Aorta (tissue), 5 donors: Measurements from ENCODE around the gene SAMD5. TPM values are rescaled to one million over a fixed set of nuclear protein-coding genes. Genes with fewer than 3 reads are reported as not detected.

ENCODE experiments used
- ATAC-seq: fragments of 200-7000 bp; cut with Tn5 transposase; one replicate; pipeline ENCODE4 v1.9.1; 2022; ENCODE audit warnings: moderate library complexity; ENCODE audit not compliant: low FRiP score
- DNase-seq, 2 donors: peaks; one replicate each; pipeline ENCODE4 v3.0.0-alpha.2; 2020
- H3K27ac ChIP-seq, 2 donors: one replicate each; pipeline ENCODE4 v1.5.1; 2013; ENCODE audit warnings: low read length in 2 of 2, mild to moderate bottlenecking in 2 of 2, moderate library complexity in 2 of 2, control low read depth in 1 of 2, inconsistent platforms in 1 of 2, low read depth in 1 of 2
- H3K27me3 ChIP-seq, 2 donors: one replicate each; pipeline ENCODE4 v1.6.1; 2013; ENCODE audit warnings: control low read depth in 1 of 2, low read length in 1 of 2, mild to moderate bottlenecking in 1 of 2, moderate library complexity in 1 of 2; ENCODE audit not compliant: insufficient read depth in 2 of 2, control insufficient read depth in 1 of 2
- H3K36me3 ChIP-seq, 2 donors: one replicate each; pipeline ENCODE4 v1.6.1; 2013; ENCODE audit warnings: control low read depth in 1 of 2, low read length in 1 of 2, mild to moderate bottlenecking in 1 of 2; ENCODE audit not compliant: insufficient read depth in 2 of 2, control insufficient read depth in 1 of 2
- H3K4me1 ChIP-seq, 2 donors: one replicate each; pipeline ENCODE4 v1.6.1; 2013; ENCODE audit warnings: low read length in 2 of 2, control low read depth in 1 of 2, mild to moderate bottlenecking in 1 of 2, moderate library complexity in 1 of 2; ENCODE audit not compliant: insufficient read depth in 2 of 2, control insufficient read depth in 1 of 2
- H3K4me3 ChIP-seq, 2 donors: one replicate each; pipeline ENCODE4 v1.5.1; 2013; ENCODE audit warnings: low read length in 2 of 2, control low read depth in 1 of 2, mild to moderate bottlenecking in 1 of 2
- H3K9me3 ChIP-seq: one replicate; pipeline ENCODE4 v1.6.1; 2013; ENCODE audit warnings: mild to moderate bottlenecking, low read length; ENCODE audit not compliant: control insufficient read depth
- WGBS, 2 donors: extraction: QIAGEN DNeasy Blood & Tissue Kit; methylation state at CpG; one replicate each; pipeline ENCODE4 v1.1.7; 2013; 5-methylcytosine and 5-hydroxymethylcytosine counted together
- intact Hi-C, 2 donors: fragments of 100-400 bp; cut with DNase I; formaldehyde crosslinking; loops; one replicate each; pipeline versions ENCODE4 v1.14.2 to v1.15.0; 2022
- polyA plus RNA-seq, 2 donors: library from polyadenylated mRNA; stranded (reverse); fragments of 200-250 nt; gene quantifications; one replicate each; pipeline ENCODE4 v1.2.3, GENCODE V29; 2013
- total RNA-seq, 2 donors: library from RNA; stranded (reverse); fragmentation: NEBNext Ultra II Directional; extraction: Animal tissue kit (Norgen Biotek cat#: 25700); gene quantifications; one replicate each; pipeline ENCODE4 v1.2.1, GENCODE V29; 2021
- donor health status: healthy with polysubstance abuse.
- donor health status: Bipolar disorder and iron deficiency.
- donor health status: DM: no; HTN: no; CAD: no.
- donor health status: DM: no; HTN: no; CAD: no.
- donor health status: DM: yes; HTN: yes; CAD: no.

The SAMD5 gene
- total and polyA plus RNA-seq, 4 donors = 0.50 to 3.8 (median 1.9) TPM

GRCh38 chr6:147553099-147553498 lies 44.6 kb downstream of the SAMD5 start:
- Histone ChIP-seq H3K36me3 (no peaks in the 10 kb centered on the region), H3K4me1 (no peaks in the 10 kb centered on the region), H3K27me3 (no peaks in the 10 kb centered on the region), H3K9me3 (peaks cover 2% of the 10 kb centered on the region), H3K4me3 (no peak overlapping the region), H3K27ac (no peak overlapping the region)
- ATAC-seq = no peak
- DNase-seq = no peak
- WGBS, 2 donors = 100% methylated on average over 1 of the region's 1 CpG
- intact Hi-C loops = no loop called here

- ATAC-seq (no peak), DNase-seq (no peak)
- no peaks in the 10 kb centered on the region for H3K4me1 ChIP-seq
- no peak overlapping the region for H3K4me3 ChIP-seq
- 89 to 93% methylated on average over 4 of the region's 4 CpGs for WGBS, 2 donors
- peaks cover 2% of the 10 kb centered on the region for H3K9me3 ChIP-seq
- H3K27me3 ChIP-seq = no peaks in the 10 kb centered on the region
- no peaks in the 10 kb centered on the region for H3K36me3 ChIP-seq
- H3K27ac ChIP-seq = no peak overlapping the region
- intact Hi-C loops = no loop called here
Observed at GRCh38 chr6:147554281-147554680, 45.8 kb downstream of the SAMD5 start.

- no peaks in the 10 kb centered on the region for H3K27me3 ChIP-seq
- no peak for ATAC-seq
- H3K9me3 ChIP-seq = peaks cover 2% of the 10 kb centered on the region
- no peaks in the 10 kb centered on the region for H3K4me1 ChIP-seq
- H3K4me3 ChIP-seq = no peak overlapping the region
- 70 to 74% methylated on average over 7 of the region's 7 CpGs for WGBS, 2 donors
- no peak overlapping the region for H3K27ac ChIP-seq
- no peaks in the 10 kb centered on the region for H3K36me3 ChIP-seq
- no peak for DNase-seq
- intact Hi-C loops = no loop called here
Observed at GRCh38 chr6:147559006-147559405, 50.5 kb downstream of the SAMD5 start.

GRCh38 chr6:147560670-147561069 lies 52.2 kb downstream of the SAMD5 start:
- Histone ChIP-seq H3K9me3 (peaks cover 2% of the 10 kb centered on the region), H3K4me3 (no peak overlapping the region), H3K27ac (no peak overlapping the region), H3K36me3 (no peaks in the 10 kb centered on the region), H3K4me1 (no peaks in the 10 kb centered on the region), H3K27me3 (no peaks in the 10 kb centered on the region)
- DNase-seq (no peak), ATAC-seq (no peak)
- intact Hi-C loops = no loop called here

- whole genome bisulfite sequencing, 2 donors = 81 to 85% methylated on average over 6 of the region's 6 CpGs
- DNase-seq (no peak), ATAC-seq (no peak)
- intact Hi-C loops = no loop called here
- H3K27me3 ChIP-seq = no peaks in the 10 kb centered on the region
- no peaks in the 10 kb centered on the region for H3K36me3 ChIP-seq
- no peak overlapping the region for H3K4me3 ChIP-seq
- no peaks in the 10 kb centered on the region for H3K4me1 ChIP-seq
- H3K27ac ChIP-seq = no peak overlapping the region
- H3K9me3 ChIP-seq = peaks cover 2% of the 10 kb centered on the region
Observed at GRCh38 chr6:147561726-147562125, 53.2 kb downstream of the SAMD5 start.

GRCh38 chr6:147563472-147563871 lies 55.0 kb downstream of the SAMD5 start:
- DNase-seq = no peak
- no peak overlapping the region for H3K4me3 ChIP-seq
- no peak overlapping the region for H3K27ac ChIP-seq
- no peaks in the 10 kb centered on the region for H3K36me3 ChIP-seq
- WGBS, 2 donors = 86 to 92% methylated on average over 2 of the region's 2 CpGs
- H3K27me3 ChIP-seq = no peaks in the 10 kb centered on the region
- no peak for ATAC-seq
- H3K4me1 ChIP-seq = no peaks in the 10 kb centered on the region
- intact Hi-C loops = no loop called here
- no peaks in the 10 kb centered on the region for H3K9me3 ChIP-seq

GRCh38 chr6:147564556-147564955 lies 56.1 kb downstream of the SAMD5 start:
- 44 to 56% methylated on average over 1 of the region's 1 CpG for WGBS, 2 donors
- intact Hi-C loops = no loop called here

GRCh38 chr6:147566244-147566898 lies 57.9 kb downstream of the SAMD5 start:
- Histone ChIP-seq H3K4me3 (no peak overlapping the region), H3K9me3 (no peaks in the 10 kb centered on the region), H3K27ac (no peak overlapping the region), H3K27me3 (no peaks in the 10 kb centered on the region), H3K4me1 (no peaks in the 10 kb centered on the region), H3K36me3 (no peaks in the 10 kb centered on the region)
- ATAC-seq (no peak), DNase-seq (no peak)
- intact Hi-C loops = no loop called here
- 60 to 61% methylated on average over 3 of the region's 3 CpGs for WGBS, 2 donors

More at GRCh38 chr6:147564556-147564955, 56.1 kb downstream of the SAMD5 start:
- no peaks in the 10 kb centered on the region for H3K4me1 ChIP-seq
- no peaks in the 10 kb centered on the region for H3K27me3 ChIP-seq
- no peak overlapping the region for H3K4me3 ChIP-seq
- ATAC-seq = no peak
- DNase-seq = no peak
- H3K36me3 ChIP-seq = no peaks in the 10 kb centered on the region
- H3K9me3 ChIP-seq = no peaks in the 10 kb centered on the region
- no peak overlapping the region for H3K27ac ChIP-seq

DNA sequence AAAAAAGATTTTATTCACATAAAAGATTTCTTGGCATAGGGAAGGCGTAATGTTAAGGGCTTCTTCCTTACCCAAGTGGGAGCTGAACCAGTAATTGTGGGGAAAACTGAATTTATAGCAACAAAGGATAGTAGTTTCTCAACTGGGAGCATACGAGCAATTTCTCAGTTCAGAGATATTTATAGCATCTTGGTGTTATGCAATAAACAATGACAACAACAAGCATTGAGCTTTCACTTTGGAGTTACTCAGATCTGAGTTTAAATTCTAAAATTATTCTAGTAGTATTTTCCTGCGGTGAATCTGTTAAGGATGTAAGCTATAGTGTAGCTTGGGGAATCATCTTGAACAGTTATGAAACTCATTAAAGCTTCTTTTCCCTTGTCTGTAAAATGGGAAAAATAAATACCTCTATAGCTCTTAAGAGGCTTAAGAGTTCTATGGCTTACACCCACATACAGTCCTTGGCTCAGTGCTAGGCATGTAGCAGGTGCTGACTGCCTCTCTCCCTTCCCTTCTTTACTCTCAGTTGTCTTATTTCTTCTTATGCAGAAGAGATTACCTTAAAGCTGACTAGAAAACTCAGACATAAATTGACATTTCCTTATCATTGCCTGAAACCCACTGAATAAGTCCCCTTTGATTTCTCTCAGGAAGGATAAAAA lies 58.8 kb downstream of the SAMD5 start:
- Histone ChIP-seq H3K27me3 (no peaks in the 10 kb centered on the region), H3K36me3 (no peaks in the 10 kb centered on the region), H3K9me3 (no peaks in the 10 kb centered on the region), H3K4me3 (no peak overlapping the region), H3K4me1 (no peaks in the 10 kb centered on the region), H3K27ac (no peak overlapping the region)
- ATAC-seq (no peak), DNase-seq (no peak)
- intact Hi-C loops = no loop called here
- WGBS, 2 donors = 88 to 93% methylated on average over 3 of the region's 3 CpGs
